DMS 273 treated with DMSO at 0.1 percent for 48 hours (cell line): ENCODE measurements around the gene TNFRSF18.

ENCODE experiments used
- DNase-seq: peaks from one replicate; lab custom pipeline; 2025; lab: John Stamatoyannopoulos, UW

The TNFRSF18 gene

DNA sequence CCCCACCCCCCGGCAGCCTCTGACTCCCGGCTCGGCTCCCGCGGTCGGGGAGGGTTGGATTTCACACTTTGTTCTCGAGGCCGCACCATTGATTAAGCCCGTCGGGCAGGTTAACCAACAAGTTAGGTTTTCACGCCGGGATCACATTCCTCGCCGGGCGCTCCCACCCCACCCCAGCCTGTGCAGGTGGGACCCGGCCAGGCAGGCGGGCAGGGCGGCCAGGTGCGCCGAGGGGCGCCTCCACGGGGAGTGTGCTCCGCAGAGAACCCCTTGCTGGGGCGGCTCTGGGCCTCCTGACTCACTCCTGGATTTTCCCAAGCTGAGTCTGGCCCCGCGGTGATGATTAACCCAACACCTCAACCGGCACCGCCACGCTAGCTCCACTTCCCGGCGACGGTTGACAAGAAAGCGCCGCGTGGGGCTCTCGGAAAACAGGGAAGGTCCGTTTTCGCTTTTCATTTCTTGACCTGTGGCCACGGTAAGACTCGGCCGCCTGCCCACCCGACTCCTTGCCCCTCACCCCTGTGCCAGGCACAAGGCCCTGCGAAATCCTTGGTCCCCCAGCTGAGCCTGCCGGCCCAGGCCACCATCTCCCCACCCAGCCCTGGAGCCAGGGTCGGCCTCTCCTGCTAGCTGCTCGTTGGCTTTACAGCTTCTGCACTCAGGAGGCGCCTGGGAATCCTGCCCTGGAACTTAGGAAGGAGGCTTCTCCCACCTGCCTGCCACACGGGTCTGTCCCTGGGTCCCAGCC is 41.5 kb downstream of the TNFRSF18 start:
- DNase-seq, result no peak

DNA sequence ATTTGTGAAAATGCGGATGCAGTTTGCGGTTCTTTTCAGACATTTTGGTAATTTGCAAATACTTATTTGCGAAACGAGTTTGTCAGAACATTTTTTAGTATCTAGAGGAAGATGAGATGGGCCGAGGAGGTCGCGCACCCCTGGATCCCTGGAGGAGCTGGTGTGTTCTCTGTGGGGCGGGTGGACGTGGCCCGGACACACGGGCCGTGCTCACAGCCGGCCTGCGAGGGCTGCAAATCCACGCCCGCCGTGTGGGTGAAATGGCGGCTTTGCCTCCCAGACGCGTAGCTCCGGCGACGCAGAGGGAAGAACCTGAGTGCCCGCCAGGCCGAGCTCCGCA is 42.1 kb downstream of the TNFRSF18 start:
- DNase-seq, result no peak

- DNase-seq, result no peak
Measured at GRCh38 chr1:1163538-1164070, 42.8 kb downstream of the TNFRSF18 start.

GRCh38 chr1:1162597-1163537 is 43.5 kb downstream of the TNFRSF18 start:
- DNase-seq, result no peak

- DNase-seq, result no peak
Measured at GRCh38 chr1:1161683-1162079, 44.7 kb downstream of the TNFRSF18 start.

GRCh38 chr1:1161078-1161682 is 45.2 kb downstream of the TNFRSF18 start:
- no peak for DNase-seq

DNA sequence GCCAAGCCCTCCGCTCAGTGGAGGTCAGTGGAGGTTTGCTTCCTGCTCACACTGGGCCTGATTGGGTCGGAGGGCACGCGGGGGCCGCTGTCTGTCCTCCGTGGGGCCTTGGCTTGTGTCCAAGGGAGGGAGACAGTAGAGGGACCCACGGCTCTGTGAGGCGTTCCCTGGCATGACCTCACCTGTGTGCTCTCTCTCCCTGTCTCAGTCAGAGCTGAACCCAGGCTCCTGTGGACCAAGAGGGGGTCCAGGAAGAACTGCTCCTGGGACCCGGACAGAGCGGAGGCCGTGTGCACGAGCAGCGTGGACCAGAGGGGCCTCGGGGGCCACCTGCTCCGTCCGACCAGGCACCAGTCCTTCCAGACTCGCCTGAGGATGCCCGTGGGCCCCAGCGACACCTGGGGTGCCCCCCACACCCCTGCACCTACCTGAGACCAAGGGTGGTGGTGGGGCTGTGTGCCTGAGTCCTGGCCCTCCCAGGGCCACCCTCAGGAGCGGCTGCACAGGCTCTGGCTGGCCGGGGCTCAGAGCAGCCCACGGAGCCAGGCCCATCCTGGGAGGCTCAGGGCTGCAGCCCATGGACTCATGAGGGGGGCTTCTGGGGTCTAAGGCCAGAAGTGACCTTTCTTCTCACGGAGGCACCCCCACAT is 46.0 kb downstream of the TNFRSF18 start:
- DNase-seq, result no peak

GRCh38 chr1:1157914-1158710 is 48.3 kb downstream of the TNFRSF18 start:
- no peak for DNase-seq

GRCh38 chr1:1157426-1157913 is 48.9 kb downstream of the TNFRSF18 start:
- DNase-seq, result no peak

DNA sequence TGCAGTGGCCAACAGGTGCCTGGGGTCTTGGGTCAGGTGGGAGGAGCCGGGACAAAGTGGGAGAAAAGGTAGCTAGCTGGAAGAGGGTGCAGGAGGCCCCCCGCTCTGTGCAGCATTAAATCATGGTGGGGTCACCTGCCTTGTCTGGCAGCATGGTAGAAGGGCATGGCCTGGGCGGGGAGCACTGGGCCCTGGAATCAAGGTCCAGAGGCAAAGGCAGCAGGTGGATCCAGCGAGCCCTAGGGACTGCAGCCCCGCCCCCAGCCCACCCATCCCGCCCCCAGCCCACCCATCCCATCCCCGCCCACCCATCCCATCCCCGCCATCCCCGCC is 49.4 kb downstream of the TNFRSF18 start:
- DNase-seq, result no peak

DNA sequence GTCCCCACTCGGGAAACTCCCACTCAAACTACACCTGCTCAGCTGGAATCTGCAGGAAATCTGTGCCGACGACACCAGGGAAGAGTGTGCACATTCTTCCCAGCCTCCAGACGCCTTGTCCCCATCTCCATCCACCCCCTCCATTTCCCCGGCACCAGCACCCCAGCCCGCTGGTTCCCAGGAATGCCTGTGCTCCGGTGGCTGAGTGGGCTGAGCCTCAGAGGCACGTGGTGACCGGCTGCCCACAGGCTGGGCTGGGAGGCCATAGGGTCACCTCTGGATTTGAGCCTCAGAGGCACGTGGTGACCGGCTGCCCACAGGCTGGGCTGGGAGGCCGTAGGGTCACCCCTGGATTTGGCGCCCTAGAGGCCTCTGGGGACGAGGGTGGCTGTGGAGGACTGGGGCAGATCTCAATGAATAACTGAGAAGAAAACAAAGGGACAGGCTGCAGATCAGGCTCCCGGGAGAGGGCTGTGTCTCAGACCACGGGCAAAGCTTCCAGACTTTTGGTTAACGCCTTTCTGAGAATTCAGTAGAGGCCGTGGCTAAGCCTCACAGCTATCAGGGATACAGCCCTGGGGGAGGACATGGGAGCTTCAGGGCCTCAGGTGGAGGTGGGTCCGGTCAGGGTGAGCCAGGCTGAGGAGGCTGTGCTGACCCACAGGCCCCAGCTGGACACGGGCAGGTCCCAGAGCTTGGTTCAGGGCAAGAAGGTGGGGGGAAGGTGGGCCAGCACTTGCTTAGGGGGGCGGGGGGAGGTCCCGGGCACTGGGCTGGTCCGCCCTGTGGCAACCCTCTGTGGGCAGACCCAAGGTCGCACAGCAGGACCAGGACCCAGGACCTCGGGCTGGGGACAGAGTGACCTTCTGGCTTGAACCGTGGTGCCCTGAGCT is 50.0 kb downstream of the TNFRSF18 start:
- no peak for DNase-seq

DNA sequence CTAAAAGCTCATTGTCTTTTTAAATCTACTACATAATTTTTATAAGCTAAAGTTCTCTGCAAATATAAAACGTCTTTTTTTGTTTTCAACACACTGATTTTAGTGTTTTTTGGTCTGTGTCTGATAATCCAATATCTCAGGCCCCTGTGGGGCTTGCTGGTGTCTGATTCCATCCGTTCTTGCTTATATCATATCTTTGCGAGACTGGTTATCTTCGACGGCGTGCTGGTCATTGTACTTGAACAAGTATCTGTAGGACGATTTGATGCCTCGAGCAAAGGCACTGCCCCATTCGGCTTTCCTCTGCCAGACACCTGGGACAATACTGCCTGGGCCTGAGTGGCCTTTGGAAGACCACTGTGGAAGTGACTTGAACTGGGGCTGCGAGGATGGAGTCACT is 51.1 kb downstream of the TNFRSF18 start:
- no peak for DNase-seq

DNA sequence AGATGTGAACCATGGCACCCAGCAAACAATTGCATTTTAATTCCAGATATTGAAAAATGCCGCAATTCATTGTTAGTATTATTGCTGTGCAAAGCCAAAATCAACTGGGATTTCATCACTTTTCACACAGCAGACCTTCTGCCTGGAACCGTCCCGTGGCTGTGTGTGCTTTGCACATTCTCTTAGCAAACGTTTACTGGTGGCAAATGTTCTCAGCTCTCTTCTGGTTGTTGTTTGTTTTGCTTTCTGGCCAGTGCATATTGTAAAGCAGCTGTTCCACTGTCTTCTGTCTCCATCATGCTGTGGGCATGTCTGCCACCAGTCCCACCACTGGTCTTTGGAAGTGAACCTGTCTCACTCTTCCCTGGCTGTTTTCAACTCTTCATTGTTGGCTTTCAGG is 52.5 kb downstream of the TNFRSF18 start:
- no peak for DNase-seq
